Measurements from ENCODE around the gene PRAMEF18.
"Not testable (repeated sequence)": the region's sequence is repeated elsewhere in the genome, so short reads cannot be mapped to it uniquely, and the experiment has no call there.

PRAMEF18 gene

GRCh38 chr1:13208712-13209111 is 17.2 kb downstream of the PRAMEF18 start:
- not testable (repeated sequence) for DNase-seq (ENCODE audit: extremely low read depth in 1 of 2, low read depth in 1 of 2)

GRCh38 chr1:13201309-13201708 is 24.6 kb downstream of the PRAMEF18 start, which contains the start of gene PRAMEF13:
Gene PRAMEF13 (minus strand): TSS chr1:13201409. CDS start chr1:13199589, 1,820 bp downstream.
- not testable (repeated sequence) for DNase-seq (ENCODE audit: extremely low read depth in 1 of 2, low read depth in 1 of 2)

Measured in stimulated activated CD8-positive, alpha-beta memory T cell treated with anti-CD3 and anti-CD28 coated beads, Interleukin-7, amount 100 ng/mL, for 48 hours (primary cell).